Calu3 (cell line): ENCODE data around the gene IL1RAPL2. TPM values are rescaled to one million over a fixed set of nuclear protein-coding genes. Genes with fewer than 3 reads are reported as not detected.

Experiments
- BruUV-seq: library from RNA; stranded (reverse); fragments of 400-500 nt; replicated peaks from 2 replicates; lab custom pipeline; 2021; lab: Mats Ljungman, UMichigan
- CTCF ChIA-PET: fragments of 300-600 bp; sonication (Branson Sonifier 250); formaldehyde crosslinking; loops from one replicate; lab custom pipeline; 2022; ENCODE audit warnings: antibody characterized with exemption; lab: Charles Lee
- DNase-seq: peaks from one replicate; pipeline ENCODE4 v3.0.0; 2022
- H3K27ac Mint-ChIP-seq: one replicate; pipeline ENCODE4 v1.8.0; 2022; ENCODE audit warnings: mixed read lengths; ENCODE audit not compliant: unreplicated experiment
- H3K27me3 Mint-ChIP-seq: one replicate; pipeline ENCODE4 v1.8.0; 2022; ENCODE audit warnings: mixed read lengths; ENCODE audit not compliant: unreplicated experiment
- H3K36me3 Mint-ChIP-seq: one replicate; pipeline ENCODE4 v1.8.0; 2022; ENCODE audit warnings: mild to moderate bottlenecking, moderate library complexity, mixed read lengths; ENCODE audit not compliant: insufficient read depth, unreplicated experiment
- H3K4me1 Mint-ChIP-seq: one replicate; pipeline ENCODE4 v1.8.0; 2022; ENCODE audit warnings: mild to moderate bottlenecking, low read depth, mixed read lengths; ENCODE audit not compliant: unreplicated experiment
- H3K4me3 Mint-ChIP-seq: one replicate; pipeline ENCODE4 v1.8.0; 2022; ENCODE audit warnings: mild to moderate bottlenecking, low read depth, moderate library complexity, mixed read lengths; ENCODE audit not compliant: unreplicated experiment
- H3K9me3 Mint-ChIP-seq: one replicate; pipeline ENCODE4 v1.8.0; 2022; ENCODE audit warnings: low read depth, mixed read lengths; ENCODE audit not compliant: unreplicated experiment
- CTCF ChIP-seq: fragments of 200-600 bp; IDR thresholded peaks from one replicate; pipeline ENCODE4 v1.8.0; 2022; ENCODE audit warnings: antibody characterized with exemption; ENCODE audit not compliant: unreplicated experiment
- intact Hi-C: fragments of 100-400 bp; cut with micrococcal nuclease; formaldehyde crosslinking; loops from one replicate; pipeline ENCODE4 v1.10.0; 2022; ENCODE audit not compliant: unreplicated experiment
- total RNA-seq: library from RNA; stranded (reverse); gene quantifications from 2 replicates; pipeline ENCODE4 v1.2.3, GENCODE V29; 2022

The IL1RAPL2 gene
- total RNA-seq, 1 experiment from 2014 or later = not detected

GRCh38 chrX:105331244-105331643 is 765.2 kb downstream of the IL1RAPL2 start:
- H3K27ac Mint-ChIP-seq = no peak overlapping the region
- intact Hi-C loops = no loop called here
- H3K4me3 Mint-ChIP-seq = no peak overlapping the region
- no peaks in the 10 kb centered on the region for H3K4me1 Mint-ChIP-seq
- H3K27me3 Mint-ChIP-seq = no peaks in the 10 kb centered on the region
- BruUV-seq = no TSS peak
- DNase-seq = no peak
- H3K9me3 Mint-ChIP-seq = peaks cover 7% of the 10 kb centered on the region
- H3K36me3 Mint-ChIP-seq = no peaks in the 10 kb centered on the region
- TF ChIP-seq CTCF = no peak
- CTCF ChIA-PET = no interaction called here

GRCh38 chrX:105347373-105347772 is 781.4 kb downstream of the IL1RAPL2 start:
- TF ChIP-seq CTCF = no peak
- Mint-ChIP-seq H3K9me3 (no peaks in the 10 kb centered on the region), H3K36me3 (no peaks in the 10 kb centered on the region), H3K27ac (no peak overlapping the region), H3K27me3 (no peaks in the 10 kb centered on the region), H3K4me3 (no peak overlapping the region), H3K4me1 (no peaks in the 10 kb centered on the region)
- intact Hi-C loops = no loop called here
- DNase-seq = no peak
- CTCF ChIA-PET = no interaction called here
- no TSS peak for BruUV-seq

GRCh38 chrX:105349476-105349875 is 783.5 kb downstream of the IL1RAPL2 start:
- H3K36me3 Mint-ChIP-seq = no peaks in the 10 kb centered on the region
- no peaks in the 10 kb centered on the region for H3K9me3 Mint-ChIP-seq
- no peak overlapping the region for H3K4me3 Mint-ChIP-seq
- intact Hi-C loops = no loop called here
- no peak for TF ChIP-seq CTCF
- BruUV-seq = no TSS peak
- no peaks in the 10 kb centered on the region for H3K4me1 Mint-ChIP-seq
- no peaks in the 10 kb centered on the region for H3K27me3 Mint-ChIP-seq
- CTCF ChIA-PET = interaction anchor here (0.5 kb wide), 1 partner anchor 9 kb away, joined by 11 read pairs; no protein-coding TSS in a partner anchor
- no peak for DNase-seq
- no peak overlapping the region for H3K27ac Mint-ChIP-seq

GRCh38 chrX:105375816-105376215 is 809.8 kb downstream of the IL1RAPL2 start:
- DNase-seq = no peak
- intact Hi-C loops = no loop called here
- CTCF ChIA-PET = no interaction called here

More at GRCh38 chrX:105375816-105376215, 809.8 kb downstream of the IL1RAPL2 start:
- Mint-ChIP-seq H3K9me3 (no peaks in the 10 kb centered on the region), H3K4me1 (no peaks in the 10 kb centered on the region), H3K27me3 (no peaks in the 10 kb centered on the region), H3K36me3 (no peaks in the 10 kb centered on the region), H3K4me3 (no peak overlapping the region), H3K27ac (no peak overlapping the region)
- BruUV-seq = no TSS peak
- no peak for TF ChIP-seq CTCF
